GM23338 (cell line): ENCODE results near the gene GPN3.

Experiments used
- POLR2AphosphoS5 ChIP-seq: IDR thresholded peaks from 2 replicates; pipeline ENCODE4 v1.6.1; 2016; ENCODE audit warnings: antibody characterized with exemption, low read depth
- REST ChIP-seq: IDR thresholded peaks from one replicate; pipeline ENCODE4 v1.6.1; 2018; ENCODE audit warnings: antibody characterized with exemption; ENCODE audit not compliant: unreplicated experiment

DNA sequence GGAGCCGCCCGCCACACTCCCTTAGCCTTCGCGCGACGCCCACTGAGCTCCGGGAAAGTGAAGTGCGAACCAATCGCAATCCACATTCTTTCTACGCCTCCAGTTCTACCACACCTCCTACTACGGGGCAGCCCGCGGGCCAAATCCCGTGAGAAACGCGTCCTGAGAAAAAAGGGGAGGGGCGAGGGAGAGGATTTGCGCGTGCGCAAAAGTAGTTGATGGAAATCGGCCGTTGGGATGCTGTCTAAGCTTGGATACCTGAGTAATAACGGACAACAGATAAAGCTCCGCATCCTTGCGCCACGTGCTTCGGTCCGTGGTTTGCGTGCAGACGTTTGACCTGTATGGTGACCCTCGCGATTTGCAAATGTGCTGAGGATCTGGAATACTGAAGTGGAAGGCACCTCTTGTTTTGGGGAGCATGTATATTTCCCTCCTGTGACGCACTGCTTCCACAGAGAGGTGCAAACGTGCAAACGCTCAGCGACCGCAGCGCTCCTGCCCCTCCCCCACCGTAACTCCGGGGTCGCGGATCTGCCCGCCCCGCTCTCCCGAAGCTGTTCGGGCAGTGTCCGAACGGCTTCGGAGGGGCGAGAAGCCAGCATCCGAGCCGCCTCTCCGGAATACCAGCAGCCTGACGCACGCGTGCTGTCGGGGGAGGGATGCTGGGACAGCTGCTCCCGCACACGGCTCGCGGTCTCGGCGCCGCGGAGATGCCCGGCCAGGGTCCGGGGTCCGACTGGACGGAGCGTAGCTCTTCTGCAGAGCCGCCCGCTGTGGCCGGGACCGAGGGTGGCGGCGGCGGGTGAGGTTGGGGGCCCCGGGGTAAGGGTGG lies at the start of gene GPN3, which contains the start of gene FAM216A:
- TF ChIP-seq POLR2AphosphoS5 (peak; percentile 95), REST (peak; percentile 6)
